ENCODE measurements around the gene IGFBP7. TPM values are rescaled to one million over a fixed set of nuclear protein-coding genes. Genes with fewer than 3 reads are reported as not detected.

The IGFBP7 gene
- total RNA-seq, 1 donor from 2014 or later, result 3,484 TPM

DNA sequence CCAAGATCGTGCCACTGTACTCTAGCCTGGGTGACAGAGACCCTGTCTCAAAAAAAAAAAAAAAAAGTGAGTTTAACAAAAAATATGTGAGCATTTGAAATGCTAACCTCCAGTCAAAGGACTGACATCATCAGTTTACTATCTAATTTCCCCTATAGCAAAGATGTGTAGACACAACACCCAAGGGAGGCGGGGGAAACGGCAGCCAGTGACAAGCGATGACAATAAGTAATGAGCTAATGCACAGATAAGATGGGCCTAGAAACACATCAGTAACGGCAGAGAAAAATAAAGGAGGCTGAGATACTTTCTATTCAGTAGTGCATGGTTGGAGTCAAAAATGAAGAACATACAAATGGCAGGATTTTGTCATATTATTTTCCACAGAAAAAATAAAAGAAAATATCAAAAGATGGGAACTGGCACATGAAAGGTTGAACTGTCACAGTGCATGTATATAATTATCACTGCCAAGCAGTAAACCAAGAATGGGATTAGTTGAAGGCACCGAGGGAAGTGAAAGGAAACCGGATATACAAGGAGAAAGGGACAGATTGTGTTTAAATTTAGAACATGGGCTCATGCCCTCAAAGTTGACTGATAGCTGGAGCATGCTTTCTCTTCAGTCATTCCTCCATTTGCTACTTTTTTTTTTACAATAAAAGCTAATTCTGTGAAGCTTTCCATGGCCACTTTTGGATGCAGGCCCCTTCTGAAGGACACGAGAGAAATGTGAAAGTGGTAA is 41.8 kb downstream of the IGFBP7 start:
- Mint-ChIP-seq H3K4me3 (ENCODE audit: unreplicated experiment) (no peak overlapping the region), H3K4me1 (ENCODE audit: unreplicated experiment) (peaks cover 97% of the 10 kb centered on the region), H3K36me3 (ENCODE audit: unreplicated experiment) (peaks cover 47% of the 10 kb centered on the region), H3K9me3 (ENCODE audit: unreplicated experiment) (no peaks in the 10 kb centered on the region), H3K27ac (ENCODE audit: unreplicated experiment) (peak overlapping the region; percentile 92), H3K27me3 (ENCODE audit: unreplicated experiment) (no peaks in the 10 kb centered on the region)
- TF ChIP-seq, protein P1, sequence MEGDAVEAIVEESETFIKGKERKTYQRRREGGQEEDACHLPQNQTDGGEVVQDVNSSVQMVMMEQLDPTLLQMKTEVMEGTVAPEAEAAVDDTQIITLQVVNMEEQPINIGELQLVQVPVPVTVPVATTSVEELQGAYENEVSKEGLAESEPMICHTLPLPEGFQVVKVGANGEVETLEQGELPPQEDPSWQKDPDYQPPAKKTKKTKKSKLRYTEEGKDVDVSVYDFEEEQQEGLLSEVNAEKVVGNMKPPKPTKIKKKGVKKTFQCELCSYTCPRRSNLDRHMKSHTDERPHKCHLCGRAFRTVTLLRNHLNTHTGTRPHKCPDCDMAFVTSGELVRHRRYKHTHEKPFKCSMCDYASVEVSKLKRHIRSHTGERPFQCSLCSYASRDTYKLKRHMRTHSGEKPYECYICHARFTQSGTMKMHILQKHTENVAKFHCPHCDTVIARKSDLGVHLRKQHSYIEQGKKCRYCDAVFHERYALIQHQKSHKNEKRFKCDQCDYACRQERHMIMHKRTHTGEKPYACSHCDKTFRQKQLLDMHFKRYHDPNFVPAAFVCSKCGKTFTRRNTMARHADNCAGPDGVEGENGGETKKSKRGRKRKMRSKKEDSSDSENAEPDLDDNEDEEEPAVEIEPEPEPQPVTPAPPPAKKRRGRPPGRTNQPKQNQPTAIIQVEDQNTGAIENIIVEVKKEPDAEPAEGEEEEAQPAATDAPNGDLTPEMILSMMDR (IDR thresholded peaks at IDR 0.05), result no peak
- no peak for DNase-seq (ENCODE audit: extremely low spot score, unreplicated experiment)

DNA sequence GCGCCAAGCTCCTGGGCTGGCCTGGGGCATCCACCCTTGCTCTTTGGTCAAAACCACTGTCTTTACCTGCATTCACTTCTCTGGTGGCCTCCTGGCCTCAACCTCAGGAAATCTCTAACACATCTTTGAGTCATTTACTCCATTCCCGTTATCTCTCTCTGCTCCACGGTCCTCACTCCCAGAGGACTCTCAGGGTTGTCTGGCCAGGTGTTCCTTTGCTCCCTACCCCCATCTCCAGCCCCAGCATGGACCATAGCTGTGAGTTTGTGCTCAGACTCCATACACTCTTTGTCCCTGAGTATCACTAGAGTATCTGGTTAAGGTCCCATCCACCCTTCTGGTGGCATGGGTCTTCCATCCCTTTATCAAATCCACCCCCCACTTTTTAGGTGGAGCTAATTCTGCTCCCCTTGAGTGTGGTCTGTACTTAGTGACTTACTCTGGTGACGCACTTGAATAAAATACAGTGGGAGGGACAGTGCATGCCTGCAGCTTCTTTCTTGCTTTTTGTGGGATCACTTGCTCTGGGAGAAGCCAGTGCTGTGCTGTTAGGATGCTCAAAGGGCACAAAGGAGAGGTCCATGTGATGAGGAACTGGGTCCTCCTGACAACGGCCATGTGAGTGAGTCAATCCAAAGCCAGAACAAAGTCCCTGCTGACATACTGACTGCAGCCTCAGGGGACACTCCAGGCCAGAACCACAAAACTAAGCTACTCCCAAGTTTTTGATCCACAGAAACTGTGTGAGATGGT is 44.3 kb downstream of the IGFBP7 start:
- Mint-ChIP-seq H3K4me1 (ENCODE audit: unreplicated experiment) (peaks cover 98% of the 10 kb centered on the region), H3K9me3 (ENCODE audit: unreplicated experiment) (no peaks in the 10 kb centered on the region), H3K36me3 (ENCODE audit: unreplicated experiment) (peaks cover 51% of the 10 kb centered on the region), H3K4me3 (ENCODE audit: unreplicated experiment) (peak overlapping the region; percentile 33), H3K27me3 (ENCODE audit: unreplicated experiment) (no peaks in the 10 kb centered on the region), H3K27ac (ENCODE audit: unreplicated experiment) (peak overlapping the region; percentile 92)
- TF ChIP-seq, protein P1 (IDR thresholded peaks at IDR 0.05), result no peak
- DNase-seq (ENCODE audit: extremely low spot score, unreplicated experiment), result no peak

DNA sequence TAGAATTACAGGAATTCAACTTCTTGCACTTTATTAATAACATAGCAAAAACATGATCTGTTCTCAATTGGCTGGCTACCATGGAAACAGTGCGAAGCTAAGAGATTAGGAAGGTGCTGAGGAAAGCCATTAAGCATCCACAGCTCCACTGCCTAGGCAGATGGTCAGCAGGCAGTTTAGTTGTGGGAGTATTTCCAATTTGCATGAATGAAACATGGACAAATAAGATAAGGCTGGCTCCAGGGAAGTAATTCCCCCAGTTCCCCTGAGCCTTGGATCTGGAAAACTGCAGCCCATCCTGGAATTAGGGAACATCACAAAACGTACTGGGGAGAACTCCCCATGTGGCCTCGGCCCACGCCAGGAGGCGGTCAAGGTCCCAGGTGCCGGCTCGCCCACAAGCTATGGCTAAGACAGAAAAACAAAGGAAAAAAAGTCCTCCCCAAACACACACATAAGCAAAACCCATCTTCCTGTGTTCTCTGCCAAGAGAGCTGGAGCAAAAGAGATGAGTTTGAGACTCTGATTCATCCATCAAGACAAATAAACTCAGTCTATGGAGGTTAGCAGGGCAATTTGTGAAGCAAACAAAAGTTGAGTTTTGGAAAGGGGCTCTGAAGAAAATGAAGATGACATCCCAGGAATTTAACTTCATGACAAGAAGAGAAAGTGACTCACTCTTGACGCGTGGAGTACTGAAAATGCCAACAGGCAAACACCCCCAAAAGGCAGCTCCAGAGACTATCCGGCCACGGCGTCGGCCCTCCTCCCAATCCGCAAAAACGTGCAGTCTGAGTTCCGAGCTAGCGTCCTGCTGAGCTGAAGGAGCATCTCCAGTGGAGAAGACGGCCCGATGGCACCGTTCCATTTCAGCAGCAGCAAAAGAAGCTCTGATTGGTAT is 45.1 kb downstream of the IGFBP7 start:
- TF ChIP-seq, protein P1 (IDR thresholded peaks at IDR 0.05), result no peak
- Mint-ChIP-seq H3K27me3 (ENCODE audit: unreplicated experiment) (no peaks in the 10 kb centered on the region), H3K4me1 (ENCODE audit: unreplicated experiment) (peaks cover 98% of the 10 kb centered on the region), H3K9me3 (ENCODE audit: unreplicated experiment) (no peaks in the 10 kb centered on the region), H3K27ac (ENCODE audit: unreplicated experiment) (peak overlapping the region; percentile 92), H3K4me3 (ENCODE audit: unreplicated experiment) (peak overlapping the region; percentile 33), H3K36me3 (ENCODE audit: unreplicated experiment) (peaks cover 54% of the 10 kb centered on the region)
- peak; percentile 93 for DNase-seq (ENCODE audit: extremely low spot score, unreplicated experiment)

DNA sequence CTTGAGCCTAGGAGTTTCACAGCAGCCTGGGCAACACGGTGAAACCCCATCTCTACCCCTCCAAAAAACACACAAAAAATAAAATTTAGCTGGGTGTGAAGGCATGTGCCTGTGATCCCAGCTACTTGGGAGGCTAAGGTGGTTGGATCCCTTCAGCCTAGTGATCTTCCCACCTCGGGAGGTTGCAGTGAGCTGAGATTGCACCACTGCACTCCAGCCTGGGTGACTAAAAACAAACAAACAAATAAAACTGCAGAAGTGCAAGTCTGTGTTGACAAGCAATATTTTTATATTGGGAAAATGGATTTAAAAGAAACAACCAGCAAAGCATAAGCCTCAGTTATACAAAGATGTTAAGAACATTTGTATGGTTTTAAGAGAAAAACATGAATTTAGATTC is 46.1 kb downstream of the IGFBP7 start:
- DNase-seq (ENCODE audit: extremely low spot score, unreplicated experiment), result no peak
- H3K27me3 Mint-ChIP-seq (ENCODE audit: unreplicated experiment), result no peaks in the 10 kb centered on the region
- H3K4me3 Mint-ChIP-seq (ENCODE audit: unreplicated experiment), result peak overlapping the region; percentile 33
- H3K27ac Mint-ChIP-seq (ENCODE audit: unreplicated experiment), result peak overlapping the region; percentile 92
- peaks cover 97% of the 10 kb centered on the region for H3K4me1 Mint-ChIP-seq (ENCODE audit: unreplicated experiment)
- H3K36me3 Mint-ChIP-seq (ENCODE audit: unreplicated experiment), result peaks cover 61% of the 10 kb centered on the region
- peaks cover 2% of the 10 kb centered on the region for H3K9me3 Mint-ChIP-seq (ENCODE audit: unreplicated experiment)
- TF ChIP-seq, protein P1 (IDR thresholded peaks at IDR 0.05), result no peak

All from osteocyte (in vitro differentiated cells).